Activated naive CD4-positive, alpha-beta T cell treated with anti-CD3 and anti-CD28 coated beads, Interleukin-2, amount 50 U/mL, for 16 hours (primary cell): ENCODE results near the gene TRPV2.
"Not testable (repeated sequence)": the region's sequence is repeated elsewhere in the genome, so short reads cannot be mapped to it uniquely, and the experiment has no call there.

Experiments used
- DNase-seq: peaks from one replicate; pipeline ENCODE4 v3.0.0-alpha.2; 2020

Gene TRPV2

DNA sequence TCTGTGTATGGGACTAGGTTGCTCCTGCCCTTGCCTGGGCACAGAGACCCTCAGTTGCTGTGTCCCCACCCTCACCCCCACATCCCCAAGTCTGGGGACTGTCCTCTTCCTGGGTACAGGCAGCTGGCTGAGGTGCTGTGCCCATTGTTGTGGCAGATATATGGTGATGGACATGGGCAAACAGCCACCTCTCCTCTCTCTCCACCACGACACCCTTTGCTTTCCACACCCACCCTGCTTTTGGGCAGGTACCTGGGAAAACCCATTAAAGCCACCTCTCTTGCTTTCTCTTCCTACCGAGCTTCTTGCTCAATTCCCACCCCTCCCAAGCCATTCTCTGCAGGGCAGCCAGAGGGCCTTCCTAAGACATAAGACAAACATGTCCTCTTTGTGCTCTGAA is 21.7 kb downstream of the TRPV2 start:
- DNase-seq, result no peak

DNA sequence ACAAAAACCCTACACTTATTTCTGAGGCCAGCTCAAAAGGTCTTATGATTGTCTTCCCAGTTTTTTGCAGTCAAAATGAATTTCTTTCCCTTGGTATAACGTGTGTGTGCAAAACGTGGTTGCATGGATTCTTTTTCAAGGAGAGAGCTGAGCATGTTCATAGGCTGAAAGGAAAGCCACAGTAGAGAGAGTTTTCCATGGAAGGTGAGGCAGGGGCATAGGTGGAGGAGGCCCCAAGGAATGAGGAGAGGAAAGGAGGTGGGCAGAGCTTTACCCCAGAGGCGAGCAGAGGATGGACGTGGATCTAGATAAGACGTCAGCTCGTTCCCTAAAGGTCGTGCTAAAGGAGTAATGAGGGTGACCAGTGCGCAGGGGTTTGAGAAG is 22.8 kb downstream of the TRPV2 start:
- DNase-seq, result no peak

DNA sequence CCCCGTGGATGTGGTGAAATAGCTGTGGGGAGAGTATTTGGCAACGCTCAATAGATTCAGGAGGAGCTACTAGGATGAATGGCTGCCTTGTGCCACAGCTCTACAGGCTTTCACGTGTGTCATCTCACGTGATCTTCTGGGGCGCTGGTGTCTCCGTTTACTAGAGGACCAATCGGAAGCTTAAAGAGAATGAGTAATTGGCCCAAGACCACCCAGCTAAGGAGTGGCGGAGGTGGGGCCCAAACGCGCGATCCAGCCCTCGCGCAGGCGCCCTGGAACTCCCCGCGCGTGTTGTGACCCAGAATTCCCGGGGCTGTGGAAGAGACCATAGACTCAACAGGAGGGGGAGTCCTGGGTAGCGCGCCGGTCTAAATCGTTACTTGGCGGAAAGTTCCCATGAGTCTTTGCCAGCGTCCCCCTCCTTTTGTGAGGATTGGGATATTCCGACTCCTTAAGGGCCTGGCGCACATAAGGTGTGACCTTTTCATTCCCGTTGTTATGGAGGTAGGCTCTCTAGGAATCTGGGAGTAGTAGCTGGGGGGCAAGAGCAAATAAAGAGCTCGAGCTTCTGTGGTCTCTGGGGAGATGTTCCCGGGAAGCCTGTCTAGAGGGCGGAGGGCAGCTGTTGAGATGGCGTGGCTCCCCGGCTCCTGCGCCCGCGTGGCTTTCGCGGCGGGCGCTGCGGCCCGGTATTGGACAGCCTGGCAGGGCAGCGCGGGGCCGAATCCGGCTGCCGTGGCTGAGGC is 23.4 kb downstream of the TRPV2 start:
- peak; percentile 95 for DNase-seq

DNA sequence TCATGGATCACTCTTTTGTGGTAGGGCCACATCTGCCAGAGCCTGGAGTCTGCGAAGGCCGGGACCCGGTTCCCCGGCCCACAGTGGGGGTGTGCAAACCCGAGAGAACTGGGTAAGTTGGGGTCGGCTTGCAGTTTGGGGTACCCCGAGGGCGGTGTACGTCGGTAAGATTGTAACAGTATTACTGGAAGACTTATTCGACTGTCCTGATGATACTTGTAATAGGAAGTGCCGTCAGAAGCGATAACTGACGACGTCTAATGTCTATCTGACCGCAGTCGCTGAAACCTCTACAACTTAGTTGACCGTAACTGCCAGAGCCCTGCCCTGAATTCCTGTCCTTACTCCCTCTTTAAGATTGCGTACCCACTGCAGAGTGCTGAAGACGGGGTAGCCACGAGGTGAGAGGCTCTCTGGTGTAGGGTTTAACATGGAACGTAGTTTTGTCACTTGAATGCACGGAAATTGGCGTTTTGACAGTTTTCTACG is 24.0 kb downstream of the TRPV2 start:
- DNase-seq, result no peak

DNA sequence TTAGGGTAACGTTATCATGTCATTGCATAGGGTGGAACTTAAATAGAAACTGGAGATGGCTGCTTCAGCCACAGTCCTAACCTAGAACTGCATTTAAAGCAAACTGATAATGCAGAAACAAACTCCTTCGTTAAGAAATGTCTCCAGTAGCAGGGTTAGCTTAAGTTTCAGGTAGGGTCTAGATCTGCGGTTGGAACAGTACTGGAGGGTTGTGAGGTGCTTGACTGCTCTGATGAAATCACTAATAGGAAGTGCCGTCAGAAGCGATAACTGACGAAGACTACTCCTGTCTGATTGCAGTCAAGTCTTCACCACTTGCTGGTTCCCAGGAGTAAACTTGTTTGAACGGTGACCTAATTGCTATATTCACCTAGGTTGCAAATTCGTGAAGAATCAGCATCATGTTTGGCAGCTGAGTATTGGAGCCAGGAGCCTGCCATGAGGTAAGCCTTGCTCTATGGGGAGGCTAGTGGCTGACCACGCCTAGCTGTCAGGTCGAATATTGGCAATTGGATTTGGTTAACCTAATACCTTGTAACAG is 24.5 kb downstream of the TRPV2 start:
- no peak for DNase-seq

DNA sequence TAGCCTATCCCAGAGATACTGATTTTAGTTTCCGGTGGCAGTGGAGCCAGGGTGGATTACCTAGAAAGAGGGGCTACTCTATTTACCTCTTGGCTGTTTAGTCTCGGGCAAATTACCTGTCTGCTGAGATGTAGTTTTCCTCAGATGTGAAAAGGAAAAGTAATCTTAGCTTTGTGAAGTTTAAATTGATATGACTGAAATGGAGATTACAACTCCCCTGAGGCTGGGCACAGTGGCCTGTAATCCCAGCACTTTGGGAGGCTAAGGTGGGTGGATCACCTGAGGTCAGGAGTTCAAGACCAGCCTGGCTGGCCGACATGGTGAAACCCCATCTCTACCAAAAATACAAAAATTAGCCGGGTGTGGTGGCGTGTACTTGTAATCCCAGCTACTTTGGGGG is 25.0 kb downstream of the TRPV2 start:
- not testable (repeated sequence) for DNase-seq

DNA sequence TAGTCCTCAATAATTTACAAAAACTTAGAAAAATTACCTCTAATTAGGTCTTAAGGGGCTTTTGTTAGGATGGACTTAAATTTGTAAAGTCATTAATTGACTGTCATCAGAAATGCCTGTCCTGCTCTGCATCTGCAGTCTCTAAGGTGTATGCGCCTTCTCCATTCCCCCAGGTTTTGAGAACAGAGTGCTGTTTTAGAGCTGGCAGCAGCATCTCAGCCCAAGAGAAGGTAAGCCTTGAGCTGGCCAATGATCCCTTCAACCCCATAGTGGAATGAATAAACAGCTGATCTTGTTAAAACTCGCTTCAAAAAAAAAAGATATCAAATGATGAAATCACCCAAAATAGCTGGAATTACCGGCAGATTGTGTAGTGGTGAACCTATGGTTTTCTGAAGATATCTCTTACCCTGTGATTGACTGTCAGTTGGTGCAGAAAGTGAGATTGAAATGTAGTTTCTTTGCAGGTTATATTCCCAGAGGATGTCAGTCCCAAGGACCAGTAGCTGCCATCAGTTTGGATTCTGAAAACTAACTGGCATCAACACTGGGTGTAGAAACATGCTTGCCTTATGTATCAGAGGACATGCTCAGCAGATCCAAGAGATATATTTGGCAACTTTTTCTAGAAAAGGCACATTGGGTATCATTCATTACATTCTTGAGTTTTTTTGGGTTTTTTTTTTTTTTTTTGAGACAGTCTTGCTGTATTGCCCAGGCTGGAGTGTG is 25.7 kb downstream of the TRPV2 start:
- no peak for DNase-seq

DNA sequence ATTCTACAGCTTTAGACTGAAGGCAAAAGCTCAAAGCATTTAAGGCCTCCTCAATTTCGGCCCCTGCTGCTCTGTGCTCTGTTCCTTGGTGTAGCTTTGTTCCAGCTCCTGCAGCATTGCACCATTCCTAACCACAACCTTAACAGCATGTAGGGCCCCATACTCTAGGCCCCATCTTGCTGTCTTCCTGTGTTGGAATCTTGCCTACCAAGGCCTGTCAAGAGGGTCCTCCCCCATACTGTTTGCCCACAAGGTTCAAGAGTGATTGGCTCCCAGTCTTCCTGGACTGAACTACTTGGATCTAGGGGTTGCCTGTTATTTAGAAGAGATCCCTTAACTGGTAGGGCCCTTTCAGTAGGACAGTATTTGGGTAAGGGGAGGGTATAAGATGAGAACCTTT is 26.8 kb downstream of the TRPV2 start:
- DNase-seq, result no peak

DNA sequence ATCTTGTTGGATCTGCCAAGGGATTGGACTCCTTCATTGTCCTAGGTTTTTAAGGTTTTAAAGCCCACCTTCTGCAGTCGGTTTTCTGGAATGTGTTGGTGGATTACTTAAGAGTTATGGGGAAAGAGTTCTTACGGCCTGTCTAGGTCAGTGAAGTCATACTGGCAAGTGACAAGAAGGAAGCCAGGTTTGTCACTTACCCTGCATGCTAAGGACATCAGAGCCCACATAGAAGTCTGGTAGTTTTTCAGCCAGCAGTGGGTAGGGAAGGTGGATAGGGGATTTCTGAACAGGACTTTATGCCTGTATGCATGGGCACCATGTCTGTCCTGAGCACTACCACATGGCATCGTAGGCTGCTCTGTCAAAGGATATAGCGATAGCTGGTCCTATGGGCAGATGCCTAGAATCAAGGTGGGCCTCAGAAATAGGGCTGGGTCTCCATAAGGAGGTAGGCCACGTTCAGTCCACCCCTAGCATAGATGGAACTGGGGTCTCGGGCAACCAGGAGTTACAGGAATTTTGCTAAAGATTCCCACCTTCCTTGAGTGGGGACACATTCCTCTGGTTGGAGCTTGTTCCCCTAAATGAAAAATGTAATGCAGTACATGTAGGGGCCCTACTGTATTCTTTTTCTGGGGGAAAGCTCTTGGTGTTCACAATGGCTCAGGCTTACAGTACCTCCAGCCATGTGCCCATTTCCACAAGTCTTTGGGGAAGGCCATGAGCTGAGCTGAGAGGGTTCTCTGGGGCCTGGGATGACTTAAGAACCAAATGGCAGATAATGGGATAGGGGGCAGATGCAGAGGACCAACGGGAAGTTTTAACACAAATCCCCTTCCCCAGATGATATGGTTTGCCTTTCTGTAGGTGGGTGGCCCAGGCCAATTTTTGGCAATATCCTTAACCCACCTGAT is 27.5 kb downstream of the TRPV2 start:
- DNase-seq, result no peak

DNA sequence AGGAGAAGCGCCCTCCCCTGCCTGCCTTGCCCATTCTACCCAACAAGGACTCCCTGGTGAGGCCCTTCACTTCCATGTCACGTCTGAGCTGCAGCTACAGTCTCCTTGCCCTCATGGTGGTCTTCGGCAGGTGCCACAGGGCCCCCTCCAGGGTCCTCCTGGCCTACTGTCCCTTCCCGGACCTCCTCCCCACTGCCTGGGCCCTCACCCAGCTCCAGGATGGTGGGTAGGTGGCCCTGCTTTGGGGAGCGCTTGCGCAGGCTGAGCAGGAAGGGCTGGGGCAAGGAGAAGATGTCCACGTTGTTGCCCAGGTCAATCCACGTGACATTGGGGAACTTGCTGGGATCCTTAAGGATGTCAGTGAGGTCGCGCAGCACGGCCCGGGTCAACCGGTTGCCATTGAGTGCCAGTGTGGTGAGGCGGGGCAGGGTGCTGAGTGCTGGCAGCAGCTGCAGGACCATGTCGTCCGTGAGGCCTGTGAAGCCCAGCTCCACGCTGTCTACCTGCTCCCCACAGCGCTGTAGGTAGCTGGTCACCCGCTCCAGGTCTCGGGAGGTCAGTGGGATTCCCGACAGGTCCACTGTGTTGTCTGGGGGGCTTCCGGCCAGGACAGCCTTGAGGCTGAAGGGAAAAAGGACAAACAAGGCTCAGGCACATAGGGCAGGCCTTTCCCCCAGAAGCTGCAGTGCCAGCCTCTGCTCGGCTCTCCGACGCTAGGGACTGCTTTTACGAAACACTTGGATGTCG is 28.3 kb downstream of the TRPV2 start:
- DNase-seq, result no peak

DNA sequence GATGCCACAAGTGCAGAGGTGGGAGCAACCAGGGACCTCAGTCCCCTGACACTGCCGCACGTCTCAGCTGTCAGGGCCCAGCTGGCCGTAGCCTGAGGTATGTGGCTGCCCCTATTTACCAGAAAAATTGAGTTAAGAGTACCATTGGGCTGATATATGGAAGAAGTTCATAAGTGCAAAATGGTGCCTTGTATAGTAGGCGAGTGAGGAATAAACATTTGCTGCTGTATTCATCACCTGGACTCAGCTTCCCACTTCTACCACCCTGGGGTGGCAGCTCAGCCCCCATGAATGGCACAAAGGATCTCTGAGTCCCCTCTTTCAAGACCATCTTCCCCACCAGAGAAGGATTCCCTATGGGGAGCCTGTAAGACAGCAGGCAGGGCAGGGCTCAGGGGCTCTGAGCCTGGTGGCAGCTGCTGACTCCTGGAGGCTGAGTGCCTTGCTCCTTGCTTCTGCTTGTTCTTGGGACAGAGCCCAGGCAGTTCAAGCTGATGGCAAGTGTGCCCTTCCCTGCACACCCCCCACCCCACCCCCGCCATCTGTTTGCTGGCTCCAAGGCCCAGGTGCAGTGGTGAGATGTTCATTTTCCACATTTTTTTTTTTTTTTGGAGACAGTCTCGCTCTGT is 29.0 kb downstream of the TRPV2 start:
- no peak for DNase-seq

DNA sequence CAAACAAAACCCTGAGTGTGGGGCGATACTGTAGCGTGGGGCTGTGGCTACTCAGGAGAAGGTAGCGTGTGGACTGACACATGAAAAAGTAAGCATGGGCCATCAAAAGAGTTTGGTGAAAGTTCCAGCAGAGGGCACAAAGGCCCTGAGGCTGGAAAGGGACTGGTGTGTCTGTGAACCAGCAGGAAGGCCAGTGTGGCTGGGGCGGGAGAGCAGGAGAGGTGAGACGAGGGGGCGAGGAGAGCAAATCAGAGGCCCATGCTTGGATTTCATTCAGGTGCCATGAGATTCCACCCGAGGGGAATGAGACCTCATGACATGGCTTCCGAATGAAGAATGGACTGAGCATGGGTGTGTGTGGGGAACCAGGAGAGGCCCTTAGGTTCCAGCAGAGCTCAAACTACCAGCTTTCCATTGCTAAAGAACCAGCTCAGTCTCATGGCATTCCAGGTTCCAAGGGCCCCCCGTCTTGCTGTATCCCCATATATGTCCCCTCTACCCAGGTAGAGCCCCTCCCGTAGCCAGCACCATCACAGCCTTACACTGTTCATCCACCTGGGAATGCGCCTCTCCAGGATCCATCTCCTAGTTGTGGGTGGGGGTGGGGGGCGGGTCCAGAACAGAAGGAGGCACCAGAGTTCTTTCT is 31.1 kb downstream of the TRPV2 start:
- no peak for DNase-seq

DNA sequence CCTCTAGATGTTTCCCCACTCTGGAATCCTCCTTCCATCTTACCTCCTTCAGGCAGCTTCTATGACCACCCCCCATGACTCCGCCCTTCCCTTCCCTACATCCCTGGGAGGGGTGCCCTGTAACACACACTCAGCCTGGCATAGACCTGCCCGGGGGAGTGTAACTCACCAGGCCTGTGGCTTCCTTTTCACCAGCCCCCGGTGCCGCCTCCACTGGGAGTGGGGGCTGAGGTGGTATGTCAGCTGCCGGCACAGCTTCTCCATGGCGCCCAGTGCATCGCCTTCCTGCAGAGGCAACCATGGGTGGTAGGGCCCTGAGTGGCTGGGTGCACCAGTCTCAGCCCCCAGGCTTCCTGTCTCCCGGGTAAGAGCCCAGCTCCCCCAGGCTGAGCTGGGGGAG is 32.3 kb downstream of the TRPV2 start:
- no peak for DNase-seq

DNA sequence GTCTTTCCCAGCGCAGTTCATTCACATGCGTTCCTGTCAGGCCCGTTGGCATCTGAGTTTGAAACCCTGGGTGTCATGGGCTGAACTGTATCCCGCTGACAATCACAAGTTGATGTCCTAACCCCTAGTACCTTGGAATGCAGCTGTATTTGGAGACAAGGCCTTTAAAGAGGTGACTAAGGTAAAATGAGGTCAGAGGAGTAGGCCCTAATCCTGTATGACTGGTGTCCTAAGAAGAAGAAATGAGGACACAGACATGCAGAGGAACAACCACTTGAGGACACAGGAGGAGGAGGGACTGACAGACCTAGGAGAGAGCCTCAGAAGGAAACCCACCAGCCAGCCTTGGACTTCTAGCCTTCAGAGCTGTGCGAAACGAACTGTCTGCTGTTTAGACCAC is 33.1 kb downstream of the TRPV2 start:
- DNase-seq, result no peak

DNA sequence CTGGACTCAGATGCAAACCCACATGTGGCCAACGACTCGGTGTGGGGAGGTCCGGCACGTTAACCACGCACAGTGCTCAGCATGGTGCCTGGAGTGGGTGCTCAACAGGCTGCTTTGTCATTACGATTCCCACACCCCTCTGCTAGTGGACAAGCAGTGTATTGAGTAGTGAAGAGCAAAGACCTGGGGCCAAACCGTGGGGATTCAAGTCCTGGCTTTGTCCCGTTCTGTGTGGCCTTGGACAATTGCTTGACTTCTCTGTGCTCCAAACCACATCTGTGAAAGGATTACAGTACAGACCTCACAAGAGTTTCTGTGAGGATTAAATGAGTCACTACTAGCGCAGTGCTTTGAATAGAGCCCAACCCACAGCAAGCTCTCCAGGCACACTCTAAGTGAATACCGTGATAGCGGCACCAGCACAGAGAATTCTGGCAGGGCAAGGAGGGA is 33.8 kb downstream of the TRPV2 start:
- no peak for DNase-seq

DNA sequence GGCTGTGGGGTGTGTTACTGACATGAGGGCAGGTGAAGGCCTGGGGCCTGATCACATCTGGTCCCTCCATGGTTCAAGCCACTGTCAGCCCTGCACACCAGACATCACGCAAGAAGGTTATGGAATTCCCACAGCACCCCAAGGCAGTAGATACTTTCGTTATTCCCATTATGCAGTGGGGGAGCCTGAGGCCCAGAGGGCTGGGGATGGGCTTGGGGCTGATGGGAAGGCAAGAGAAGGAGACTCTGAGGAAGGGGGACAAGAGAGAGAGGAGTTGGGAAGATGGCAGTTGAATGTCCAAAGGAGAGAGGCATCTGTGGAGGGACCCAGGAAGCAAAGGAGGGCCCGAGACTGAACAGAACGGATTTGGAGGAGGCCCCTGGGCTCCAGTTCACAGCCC is 34.7 kb downstream of the TRPV2 start:
- no peak for DNase-seq

DNA sequence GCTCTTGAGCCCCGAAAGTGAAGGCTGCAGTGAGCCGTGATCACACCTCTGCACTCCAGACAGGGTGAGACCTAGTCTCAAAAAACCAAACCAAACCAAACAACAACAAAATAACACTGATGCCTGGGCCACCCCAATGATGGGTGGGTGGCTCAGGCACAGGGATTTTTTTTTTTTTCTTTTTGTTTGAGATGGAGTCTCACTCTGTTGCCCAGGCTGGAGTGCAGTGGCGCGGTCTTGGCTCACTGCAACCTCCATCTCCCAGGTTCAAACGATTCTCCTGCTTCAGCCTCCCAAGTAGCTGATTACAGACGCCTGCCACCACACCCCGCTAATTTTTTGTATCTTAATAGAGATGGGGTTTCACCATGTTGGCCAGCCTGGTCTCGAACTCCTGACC is 36.9 kb downstream of the TRPV2 start:
- not testable (repeated sequence) for DNase-seq

DNA sequence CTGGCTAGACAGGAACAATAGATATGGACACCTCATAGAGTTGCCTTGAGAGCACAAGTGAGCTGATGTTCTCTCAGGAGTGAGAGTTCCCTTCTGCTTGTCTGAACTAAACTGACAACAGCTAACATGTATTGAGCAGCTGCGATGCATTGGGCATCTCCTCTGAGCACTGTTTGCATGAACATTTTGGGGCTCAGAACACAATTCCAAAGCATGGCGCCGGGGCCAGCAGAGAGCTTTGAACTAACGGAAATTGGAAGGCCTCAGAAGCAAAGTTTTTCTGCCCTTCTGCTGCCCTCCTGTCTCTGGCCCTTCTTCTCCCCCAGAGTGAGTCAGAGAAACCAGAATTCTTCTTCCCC is 38.1 kb downstream of the TRPV2 start:
- no peak for DNase-seq

DNA sequence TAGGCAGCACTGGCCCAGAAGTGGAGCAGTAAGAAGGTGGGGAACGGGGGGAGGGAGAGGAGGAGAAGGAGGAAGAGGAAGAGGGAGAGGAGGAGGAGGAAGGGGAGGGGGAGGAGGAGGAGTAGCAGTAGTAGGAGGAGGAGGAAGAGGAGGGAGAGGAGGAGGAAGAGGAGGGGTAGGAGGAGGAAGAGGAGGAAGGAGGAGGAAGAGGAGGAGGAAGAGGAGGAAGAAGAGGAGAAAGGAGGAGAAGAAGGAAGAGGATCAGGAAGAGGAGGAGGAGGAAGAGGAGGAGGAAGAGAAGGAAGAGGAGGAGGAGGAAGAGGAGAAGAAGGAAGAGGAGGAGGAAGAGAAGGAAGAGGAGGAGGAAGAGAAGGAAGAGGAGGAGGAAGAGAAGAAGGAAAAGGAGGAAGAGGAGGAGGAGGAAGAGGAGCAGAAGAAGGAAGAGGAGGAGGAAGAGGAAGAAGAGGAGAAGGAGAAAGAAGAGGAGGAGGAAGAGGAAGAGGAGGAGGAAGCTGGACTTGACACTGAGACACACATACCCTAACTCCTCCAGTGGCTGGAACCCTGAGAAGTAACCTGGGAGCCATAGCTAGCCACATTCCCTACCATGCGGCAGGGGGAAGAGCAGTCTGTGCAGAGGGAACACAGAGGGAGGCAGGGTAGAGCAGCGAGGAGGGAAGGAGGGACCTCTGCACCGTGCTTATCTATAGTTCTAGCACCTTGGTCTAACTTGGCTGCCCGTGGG is 40.8 kb downstream of the TRPV2 start:
- DNase-seq, result no peak

DNA sequence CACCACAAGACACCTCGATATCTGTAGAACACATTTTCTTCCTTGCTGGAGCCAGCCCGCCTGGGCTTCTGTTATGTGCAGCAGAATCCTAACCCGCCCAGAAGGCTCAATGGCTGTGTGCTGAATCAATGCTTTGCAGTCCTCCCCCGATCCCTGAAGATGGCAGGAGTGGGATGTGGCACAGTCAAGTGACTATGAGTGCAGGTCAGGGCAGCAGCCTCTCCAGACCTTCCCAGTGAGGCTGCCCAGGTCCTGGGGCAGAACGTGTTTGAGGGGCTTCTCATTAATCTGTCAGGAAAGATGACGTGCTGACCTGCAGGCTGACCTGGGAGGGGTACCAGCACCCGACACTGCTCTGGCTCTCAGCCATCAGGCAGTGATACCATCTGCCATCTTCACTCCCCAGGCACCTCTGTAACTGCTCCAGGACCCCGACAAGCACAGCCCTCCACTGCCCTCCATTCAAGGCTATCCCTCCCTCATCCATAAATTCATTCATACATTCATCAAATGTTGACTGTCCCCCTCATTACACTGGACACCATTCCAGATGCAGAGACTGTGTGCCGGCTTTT is 41.5 kb downstream of the TRPV2 start:
- DNase-seq, result no peak
